Inflammatory macrophage (primary cell): ENCODE results near the gene NUP107.

ENCODE experiments used
- DNase-seq, 2 donors: peaks; one replicate each; pipeline ENCODE4 v3.0.0-alpha.2; 2020 to 2022

The NUP107 gene

GRCh38 chr12:68743356-68743755 is 56.6 kb downstream of the NUP107 start:
- DNase-seq, result peak; percentile 57 to 78

- peak; percentile 11 to 28 for DNase-seq
Measured at GRCh38 chr12:68745376-68745903, 58.7 kb downstream of the NUP107 start.

- DNase-seq, result peak; percentile 95 to 96
Measured at GRCh38 chr12:68745904-68746571, 59.3 kb downstream of the NUP107 start, which contains the start of gene SLC35E3. Gene SLC35E3, plus strand, starts transcription at chr12:68746176. Its CDS starts 202 bp downstream, at chr12:68746378.

GRCh38 chr12:68746572-68747180 is 59.9 kb downstream of the NUP107 start:
- peak; percentile 19 to 58 for DNase-seq

- DNase-seq, result peak; percentile 18 to 26
Measured at GRCh38 chr12:68749443-68749842, 62.7 kb downstream of the NUP107 start.

GRCh38 chr12:68749861-68750260 is 63.1 kb downstream of the NUP107 start:
- DNase-seq, result no peak

GRCh38 chr12:68750506-68750905 is 63.7 kb downstream of the NUP107 start:
- no peak for DNase-seq

- DNase-seq, result no peak
Measured at GRCh38 chr12:68755536-68756243, 68.9 kb downstream of the NUP107 start.

GRCh38 chr12:68759852-68760251 is 73.1 kb downstream of the NUP107 start:
- no peak for DNase-seq

GRCh38 chr12:68760806-68761441 is 74.1 kb downstream of the NUP107 start:
- DNase-seq, result no peak

- no peak for DNase-seq
Measured at GRCh38 chr12:68761442-68761812, 74.6 kb downstream of the NUP107 start.

- DNase-seq, result no peak
Measured at GRCh38 chr12:68761901-68762630, 75.3 kb downstream of the NUP107 start.

GRCh38 chr12:68762691-68763090 is 75.9 kb downstream of the NUP107 start:
- DNase-seq, result no peak

GRCh38 chr12:68765696-68766095 is 78.9 kb downstream of the NUP107 start:
- no peak for DNase-seq

GRCh38 chr12:68766646-68767045 is 79.9 kb downstream of the NUP107 start:
- no peak for DNase-seq

GRCh38 chr12:68767191-68767590 is 80.4 kb downstream of the NUP107 start:
- no peak for DNase-seq

- no peak for DNase-seq
Measured at GRCh38 chr12:68768431-68768939, 81.7 kb downstream of the NUP107 start.

GRCh38 chr12:68769941-68770340 is 83.2 kb downstream of the NUP107 start:
- no peak for DNase-seq

GRCh38 chr12:68771223-68771925 is 84.6 kb downstream of the NUP107 start:
- DNase-seq, result peak in 1 of 2 donors; percentile 13

- DNase-seq, result no peak
Measured at GRCh38 chr12:68772714-68773113, 85.9 kb downstream of the NUP107 start.

- DNase-seq, result no peak
Measured at GRCh38 chr12:68773582-68773981, 86.8 kb downstream of the NUP107 start.
